RWPE1 (cell line): Measurements from ENCODE around the gene ABI3.

Experiments
- CTCF ChIA-PET: fragments of 350-600 bp; sonication (Branson Sonifier 250); formaldehyde crosslinking; extraction: SDS; loops from one replicate; lab custom pipeline; 2021; lab: Yijun Ruan, JAX
- POLR2A ChIA-PET: fragments of 400-600 bp; formaldehyde crosslinking; extraction: SDS; loops from one replicate; lab custom pipeline; 2020; ENCODE audit warnings: antibody characterized with exemption; ENCODE audit not compliant: low non-redundant PET; lab: Yijun Ruan, JAX
- DNase-seq: peaks from one replicate; pipeline ENCODE4 v3.0.0; 2012; ENCODE audit warnings: low spot score
- H3K27ac ChIP-seq: fragments of 450-650 bp; 2 replicates; pipeline ENCODE4 v1.5.1; 2017
- TF ChIP-seq, protein P1 (sequence below): fragments of 450-650 bp; conservative IDR thresholded peaks from 2 replicates; pipeline ENCODE4 v1.5.1; 2017; ENCODE audit warnings: low read depth, mild to moderate bottlenecking

ABI3 gene

GRCh38 chr17:49204516-49204915 lies 6.0 kb upstream of the ABI3 start:
- no peak for DNase-seq
- ChIA-PET CTCF (no interaction called here), POLR2A (no interaction called here)

DNA sequence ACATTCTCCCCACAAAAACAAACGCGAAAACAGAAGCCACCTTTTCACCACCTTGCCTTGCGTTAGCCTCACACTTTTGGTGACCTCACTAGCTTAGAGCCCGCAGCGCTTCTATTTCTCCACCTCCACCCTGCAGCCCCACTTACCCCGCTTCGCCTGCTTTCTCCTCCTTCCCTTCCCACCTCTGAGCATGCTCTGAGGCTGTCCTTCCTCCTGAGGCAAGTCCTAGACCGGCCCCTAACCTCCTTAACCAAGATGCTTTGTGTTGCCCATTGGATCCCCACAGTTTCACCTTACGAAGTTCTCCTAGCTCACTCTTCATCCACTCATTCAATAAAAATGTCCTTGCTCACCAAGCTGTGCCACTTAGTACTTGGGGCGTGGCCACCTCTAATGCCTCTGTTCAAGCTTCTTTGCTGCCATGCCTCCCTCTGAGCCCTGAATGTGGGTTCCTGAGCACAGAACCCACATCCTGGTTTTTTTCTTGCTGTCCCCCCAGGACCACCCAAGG lies 1.4 kb upstream of the ABI3 start:
- POLR2A ChIA-PET = no interaction called here
- CTCF ChIA-PET = no interaction called here
- DNase-seq = no peak
- H3K27ac ChIP-seq = no peak overlapping the region
- TF ChIP-seq, protein P1, sequence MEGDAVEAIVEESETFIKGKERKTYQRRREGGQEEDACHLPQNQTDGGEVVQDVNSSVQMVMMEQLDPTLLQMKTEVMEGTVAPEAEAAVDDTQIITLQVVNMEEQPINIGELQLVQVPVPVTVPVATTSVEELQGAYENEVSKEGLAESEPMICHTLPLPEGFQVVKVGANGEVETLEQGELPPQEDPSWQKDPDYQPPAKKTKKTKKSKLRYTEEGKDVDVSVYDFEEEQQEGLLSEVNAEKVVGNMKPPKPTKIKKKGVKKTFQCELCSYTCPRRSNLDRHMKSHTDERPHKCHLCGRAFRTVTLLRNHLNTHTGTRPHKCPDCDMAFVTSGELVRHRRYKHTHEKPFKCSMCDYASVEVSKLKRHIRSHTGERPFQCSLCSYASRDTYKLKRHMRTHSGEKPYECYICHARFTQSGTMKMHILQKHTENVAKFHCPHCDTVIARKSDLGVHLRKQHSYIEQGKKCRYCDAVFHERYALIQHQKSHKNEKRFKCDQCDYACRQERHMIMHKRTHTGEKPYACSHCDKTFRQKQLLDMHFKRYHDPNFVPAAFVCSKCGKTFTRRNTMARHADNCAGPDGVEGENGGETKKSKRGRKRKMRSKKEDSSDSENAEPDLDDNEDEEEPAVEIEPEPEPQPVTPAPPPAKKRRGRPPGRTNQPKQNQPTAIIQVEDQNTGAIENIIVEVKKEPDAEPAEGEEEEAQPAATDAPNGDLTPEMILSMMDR = no peak

More at GRCh38 chr17:49204516-49204915, 6.0 kb upstream of the ABI3 start:
- H3K27ac ChIP-seq = no peak overlapping the region
- TF ChIP-seq, protein P1 = no peak

DNA sequence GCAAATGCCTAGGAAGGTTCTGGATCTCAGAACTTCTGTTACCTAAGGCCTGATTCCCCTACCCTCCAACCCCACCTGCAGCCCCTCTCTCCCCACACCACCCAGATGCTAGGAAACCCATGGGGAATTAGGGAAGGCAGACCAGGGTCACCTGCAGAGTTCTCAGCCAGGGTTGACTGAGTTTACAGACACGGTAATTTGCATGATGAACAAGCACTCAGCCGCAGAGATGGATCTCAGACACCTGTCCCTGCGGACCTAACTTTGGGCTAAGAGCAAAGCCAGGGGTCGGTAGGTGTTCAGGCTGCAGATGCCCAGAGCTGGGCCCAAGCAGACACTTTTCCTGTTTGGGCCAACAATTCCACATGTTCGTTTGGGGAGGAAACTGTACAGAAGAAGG lies 2.9 kb downstream of the ABI3 start:
- DNase-seq = no peak
- ChIA-PET CTCF (interaction anchor here (1.1 kb wide), 1 partner anchor 15 kb away, joined by 3 read pairs; no protein-coding TSS in a partner anchor), POLR2A (no interaction called here)
- H3K27ac ChIP-seq = no peak overlapping the region
- TF ChIP-seq, protein P1 = no peak

GRCh38 chr17:49213847-49214246 lies 3.3 kb downstream of the ABI3 start:
- TF ChIP-seq, protein P1 = no peak
- no peak for DNase-seq
- ChIA-PET CTCF (interaction anchor here (0.6 to 0.7 kb wide), 2 partner anchors 241 to 1268 kb away, joined by 3 read pairs; no protein-coding TSS in a partner anchor), POLR2A (no interaction called here)
- H3K27ac ChIP-seq = no peak overlapping the region

GRCh38 chr17:49214676-49215360 lies 4.3 kb downstream of the ABI3 start:
- DNase-seq = no peak
- TF ChIP-seq, protein P1 = no peak
- no peak overlapping the region for H3K27ac ChIP-seq
- ChIA-PET POLR2A (no interaction called here), CTCF (interaction anchor here (0.5 to 1.5 kb wide), 5 partner anchors 9 to 1269 kb away, joined by 3 to 5 read pairs (median 4); no protein-coding TSS in a partner anchor)

DNA sequence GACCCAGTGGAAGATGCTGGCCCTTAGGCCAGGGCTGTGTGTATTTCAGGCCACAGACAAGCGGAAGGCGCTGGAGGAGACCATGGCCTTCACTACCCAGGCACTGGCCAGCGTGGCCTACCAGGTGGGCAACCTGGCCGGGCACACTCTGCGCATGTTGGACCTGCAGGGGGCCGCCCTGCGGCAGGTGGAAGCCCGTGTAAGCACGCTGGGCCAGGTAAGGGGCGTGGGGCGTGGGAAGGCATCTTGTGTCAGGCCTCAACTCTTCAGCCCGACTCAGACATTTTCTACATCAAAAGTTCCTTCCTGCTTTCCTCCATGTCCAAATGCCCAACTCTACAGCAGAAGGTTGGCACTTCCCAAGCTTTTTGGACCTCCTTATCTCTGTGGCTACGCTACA lies 6.0 kb downstream of the ABI3 start:
- no peak for DNase-seq
- CTCF ChIA-PET = no interaction called here
- no peak overlapping the region for H3K27ac ChIP-seq
- TF ChIP-seq, protein P1 = no peak
- POLR2A ChIA-PET = no interaction called here
